ENCODE data around the gene SCTR.

Gene SCTR

DNA sequence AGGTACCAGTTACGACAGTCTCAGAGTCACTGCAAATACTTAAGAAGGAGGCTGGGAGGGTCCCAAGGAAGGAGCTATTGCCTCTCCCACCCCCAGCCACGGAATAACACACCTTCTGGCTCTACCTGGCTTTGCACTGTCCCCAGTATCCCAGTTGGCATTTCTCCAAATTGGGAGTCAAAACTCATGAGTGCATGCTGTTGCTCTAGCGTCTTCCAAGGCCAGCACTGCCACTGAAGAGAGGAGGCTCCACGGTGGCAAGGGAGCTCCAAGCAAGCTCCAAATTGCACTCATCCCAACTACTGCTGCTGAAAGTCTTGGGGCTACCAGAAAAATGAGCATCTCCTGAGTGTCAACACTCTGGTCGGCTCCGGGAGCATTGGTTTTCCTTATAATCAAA lies 1.6 kb downstream of the SCTR start:
- no peak for DNase-seq

- no peak for DNase-seq
Measured at GRCh38 chr2:119521433-119522050, 2.7 kb downstream of the SCTR start.

DNA sequence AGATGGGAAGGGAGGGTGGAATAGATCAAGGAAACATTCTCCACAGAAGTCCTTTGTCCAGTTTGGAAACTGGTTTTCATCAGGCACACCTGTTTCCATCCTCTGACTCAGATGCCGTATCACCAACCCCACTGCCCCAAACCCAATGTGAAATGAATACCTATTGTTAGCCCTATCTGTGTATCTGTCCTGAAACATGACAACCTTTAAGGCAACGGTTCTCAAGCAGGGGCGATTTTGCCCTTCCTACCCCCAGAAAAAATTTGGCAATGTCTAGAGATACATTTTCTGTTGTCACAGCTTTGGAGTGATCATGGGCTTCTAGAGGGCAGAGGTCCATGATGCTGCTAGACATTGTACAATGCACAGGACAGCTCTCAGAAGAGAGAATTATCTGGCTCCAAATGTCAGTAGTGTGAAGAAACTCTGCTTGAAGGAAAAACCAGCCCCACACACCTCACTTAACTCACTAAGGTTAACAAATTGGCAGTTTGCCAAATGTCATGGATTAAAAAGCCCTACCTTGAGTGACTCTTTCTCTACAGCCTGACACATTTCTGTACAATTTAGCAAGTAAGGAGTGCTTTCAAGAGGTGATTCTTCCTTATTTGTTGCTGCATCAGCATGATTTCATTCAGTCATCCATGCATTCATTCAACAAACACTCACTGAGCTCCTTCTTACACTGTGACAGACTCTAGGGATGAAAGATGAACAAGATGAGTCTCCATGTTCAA lies 3.4 kb downstream of the SCTR start:
- DNase-seq: no peak

DNA sequence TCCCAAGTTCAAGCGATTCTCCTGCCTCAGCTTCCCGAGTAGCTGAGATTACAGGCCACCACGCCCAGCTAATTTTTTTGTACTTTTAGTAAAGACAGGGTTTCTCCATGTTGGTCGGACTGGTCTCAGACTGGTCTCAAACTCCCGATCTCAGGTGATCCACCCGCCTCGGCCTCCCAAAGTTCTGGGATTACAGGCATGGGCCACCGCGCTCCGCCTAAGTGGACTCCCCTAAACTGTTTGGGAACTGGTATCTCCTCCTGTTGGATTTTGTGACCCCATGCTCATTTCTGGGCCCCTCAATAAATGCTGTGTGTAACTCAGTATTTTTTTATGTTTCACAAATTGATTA lies 5.2 kb downstream of the SCTR start:
- no peak for DNase-seq

DNA sequence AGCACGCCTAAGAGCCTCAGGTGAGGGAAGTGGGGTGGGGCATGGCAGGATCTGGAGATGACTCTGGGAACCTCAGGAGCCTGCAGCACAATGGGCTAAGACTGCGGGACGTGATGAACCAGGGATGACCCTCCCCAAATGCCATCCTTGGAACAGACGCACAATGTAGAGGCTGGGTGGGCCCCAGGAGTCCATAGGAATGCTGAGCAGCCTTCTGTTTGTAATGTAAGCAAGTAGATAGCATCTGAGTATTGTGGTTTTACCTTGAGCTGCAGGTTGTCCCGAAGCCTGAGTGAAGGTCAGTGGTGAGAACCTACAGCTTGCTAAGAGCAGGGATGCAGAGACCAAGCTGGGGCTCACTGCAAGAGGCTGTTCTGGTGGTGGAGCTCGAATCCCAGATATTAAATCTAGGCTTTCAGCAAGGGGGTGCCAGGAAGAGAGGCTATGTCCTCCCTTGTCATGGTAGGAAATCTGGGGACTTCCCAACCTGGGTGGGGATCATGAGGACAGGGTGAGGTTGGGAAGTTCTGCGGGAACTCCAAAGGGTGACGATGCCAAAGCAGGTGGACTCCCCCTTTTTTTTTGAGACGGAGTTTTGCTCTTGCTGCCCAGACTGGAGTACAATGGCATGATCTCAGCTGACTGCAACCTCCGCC lies 5.8 kb downstream of the SCTR start:
- no peak for DNase-seq

DNA sequence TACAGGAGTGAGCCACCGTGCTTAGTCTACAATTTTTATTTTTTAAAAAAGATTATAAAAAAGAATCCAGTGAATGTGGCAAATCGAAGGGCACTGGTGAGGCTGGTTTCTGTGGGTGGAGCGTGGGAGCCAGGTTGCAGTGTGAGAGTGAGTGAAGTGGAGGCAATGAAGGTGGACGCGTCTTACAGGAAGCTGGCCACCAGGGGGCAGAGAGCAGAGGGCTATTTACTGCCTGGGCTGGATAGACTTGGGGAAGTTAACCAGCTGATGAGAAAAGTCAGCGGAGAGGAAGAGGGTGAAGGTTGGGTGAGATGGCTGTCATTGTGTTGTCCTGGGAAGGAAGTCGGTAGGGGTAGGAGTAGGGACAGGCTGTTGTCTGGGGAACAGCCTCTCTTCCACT lies 6.8 kb downstream of the SCTR start:
- DNase-seq: no peak

- no peak for DNase-seq
Measured at GRCh38 chr2:119516121-119516520, 8.2 kb downstream of the SCTR start.

- DNase-seq: no peak
Measured at GRCh38 chr2:119513832-119514231, 10.5 kb downstream of the SCTR start.

DNA sequence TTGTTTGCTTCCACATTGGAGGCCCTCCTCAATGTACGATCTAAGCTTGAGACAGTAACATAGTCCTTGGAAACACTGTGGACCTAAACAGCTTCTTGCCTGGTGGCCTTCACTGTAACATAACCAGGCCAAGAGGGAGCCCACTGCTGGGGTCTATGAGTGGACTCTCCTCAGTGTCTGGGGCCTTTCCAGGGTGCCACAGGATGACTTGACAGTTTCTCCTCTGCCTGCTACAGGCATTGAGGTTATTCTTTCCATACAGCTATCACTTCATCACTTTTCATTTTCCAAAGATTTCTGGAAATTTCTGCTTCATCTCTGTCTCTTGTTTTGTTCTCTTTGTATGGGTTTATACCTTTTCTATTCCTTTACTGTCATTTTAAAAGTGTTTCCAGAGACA lies 11.3 kb downstream of the SCTR start:
- DNase-seq: no peak

DNA sequence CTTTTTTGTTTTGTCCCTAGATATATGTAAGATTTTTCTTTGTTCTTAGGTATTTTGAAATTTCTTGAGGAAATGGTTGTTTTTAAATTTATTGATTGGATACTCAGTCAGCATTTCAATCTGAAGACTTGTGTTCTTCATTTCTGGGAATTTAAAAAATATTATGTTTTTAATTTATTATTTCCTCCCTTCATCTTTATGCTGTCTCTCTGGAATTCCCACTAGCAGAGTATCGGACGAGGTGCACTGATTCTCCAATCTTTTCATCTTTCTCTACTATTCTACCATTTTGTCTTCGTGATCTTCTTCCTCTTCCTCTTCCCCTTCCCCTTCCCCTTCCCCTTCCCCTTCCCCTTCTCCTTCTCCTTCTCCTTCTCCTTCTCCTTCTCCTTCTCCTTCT lies 12.3 kb downstream of the SCTR start:
- DNase-seq: no peak

DNA sequence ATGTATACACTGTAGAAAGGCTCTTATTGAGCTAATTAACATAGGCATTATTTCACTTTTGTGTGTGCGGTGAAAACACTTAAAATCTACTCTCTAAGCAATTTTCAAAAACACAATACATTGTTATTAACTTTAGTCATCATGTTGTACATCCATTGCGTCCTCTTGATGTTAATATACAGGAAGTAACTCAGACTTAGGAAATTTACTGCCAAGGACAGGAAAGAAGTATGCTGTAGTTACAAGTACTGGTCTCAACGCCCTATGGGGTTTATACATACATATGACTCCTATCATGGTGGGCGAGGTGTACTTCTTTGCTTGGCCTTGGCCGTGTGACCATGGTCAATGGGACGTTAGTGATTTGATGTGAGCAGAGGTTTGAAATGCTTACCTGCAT lies 15.5 kb downstream of the SCTR start:
- DNase-seq: no peak

DNA sequence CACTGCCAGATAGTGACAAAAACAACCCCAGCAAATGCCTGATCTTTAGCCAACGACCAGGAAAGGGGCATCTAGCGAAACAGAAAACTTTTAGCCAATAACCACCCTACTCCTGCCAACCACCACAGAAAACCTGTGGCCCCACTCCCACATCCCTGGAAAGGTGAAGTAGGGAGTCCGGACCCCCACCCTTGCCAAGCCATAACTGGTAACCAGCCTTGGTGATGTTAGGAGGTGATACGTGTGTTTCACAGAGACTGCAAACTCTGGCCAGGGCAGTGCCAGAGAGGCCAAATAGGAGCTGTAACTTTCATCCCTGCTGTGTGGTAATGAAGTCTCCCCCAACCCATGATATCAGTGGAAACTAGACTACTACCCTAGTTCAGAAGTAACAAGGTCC lies 27.6 kb downstream of the SCTR start:
- no peak for DNase-seq

GRCh38 chr2:119495948-119496347 lies 28.3 kb downstream of the SCTR start:
- no peak for DNase-seq

GRCh38 chr2:119494163-119494790 lies 30.0 kb downstream of the SCTR start:
- no peak for DNase-seq

DNA sequence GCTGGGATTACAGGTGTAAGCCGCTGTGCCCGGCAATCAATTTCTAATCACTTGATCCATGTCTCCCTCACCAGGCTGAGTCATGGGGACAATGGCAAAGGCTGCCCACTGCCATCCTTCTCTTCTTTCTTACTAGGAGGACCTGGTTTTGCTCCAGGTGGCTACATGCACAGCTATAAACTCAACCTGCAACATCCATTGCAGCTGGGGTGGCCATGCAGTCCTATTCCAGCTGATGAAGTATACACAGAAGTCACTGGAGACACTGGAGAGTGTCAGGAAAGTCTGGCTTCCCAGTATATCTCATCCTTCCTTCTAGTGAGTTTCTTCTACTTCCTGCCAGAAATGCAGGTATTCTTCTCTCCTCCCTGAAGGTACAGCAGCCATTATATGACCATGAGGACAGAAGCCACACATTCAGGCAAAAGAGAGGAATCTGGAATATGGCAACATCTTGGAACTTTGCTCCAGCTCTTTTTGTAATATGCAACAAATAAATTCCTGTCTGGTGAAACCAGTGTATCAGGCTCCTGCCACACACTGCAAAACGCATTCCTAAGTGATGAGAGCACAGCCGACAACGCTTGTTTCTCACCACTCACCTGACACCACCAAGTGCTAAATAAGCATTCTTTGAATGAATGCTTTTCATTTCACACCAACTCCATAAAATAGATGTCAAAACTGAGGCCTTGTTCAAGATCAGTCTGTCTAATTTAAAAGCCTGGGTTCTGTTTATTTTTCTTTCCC lies 32.3 kb downstream of the SCTR start:
- no peak for DNase-seq

DNA sequence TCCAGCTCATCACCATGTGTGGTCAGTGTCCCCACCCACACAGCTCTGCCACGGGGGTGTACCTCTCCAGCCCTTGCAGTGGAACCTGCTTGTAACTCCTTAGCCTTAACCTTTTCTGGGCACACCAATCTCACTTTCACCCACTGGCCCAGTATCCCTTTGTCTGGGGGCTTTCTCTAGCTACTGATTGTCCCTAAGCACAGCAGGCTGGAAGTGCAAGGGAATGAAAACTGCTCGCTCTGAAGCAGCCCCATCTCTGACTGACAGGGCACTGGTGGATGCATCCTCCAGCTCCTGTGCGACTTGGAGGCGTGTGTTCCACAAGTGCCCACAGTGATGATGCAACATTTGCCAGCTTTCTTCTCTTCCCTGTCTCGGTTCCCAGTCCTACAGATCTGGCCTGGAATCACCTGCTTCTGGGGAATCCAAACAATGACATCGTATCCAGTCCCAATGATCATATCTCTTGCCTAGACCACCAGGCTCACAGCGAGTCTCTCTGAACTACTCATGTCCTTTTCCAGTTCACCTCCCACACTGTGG lies 33.6 kb downstream of the SCTR start:
- no peak for DNase-seq

- DNase-seq: no peak
Measured at GRCh38 chr2:119490106-119490505, 34.2 kb downstream of the SCTR start.

DNA sequence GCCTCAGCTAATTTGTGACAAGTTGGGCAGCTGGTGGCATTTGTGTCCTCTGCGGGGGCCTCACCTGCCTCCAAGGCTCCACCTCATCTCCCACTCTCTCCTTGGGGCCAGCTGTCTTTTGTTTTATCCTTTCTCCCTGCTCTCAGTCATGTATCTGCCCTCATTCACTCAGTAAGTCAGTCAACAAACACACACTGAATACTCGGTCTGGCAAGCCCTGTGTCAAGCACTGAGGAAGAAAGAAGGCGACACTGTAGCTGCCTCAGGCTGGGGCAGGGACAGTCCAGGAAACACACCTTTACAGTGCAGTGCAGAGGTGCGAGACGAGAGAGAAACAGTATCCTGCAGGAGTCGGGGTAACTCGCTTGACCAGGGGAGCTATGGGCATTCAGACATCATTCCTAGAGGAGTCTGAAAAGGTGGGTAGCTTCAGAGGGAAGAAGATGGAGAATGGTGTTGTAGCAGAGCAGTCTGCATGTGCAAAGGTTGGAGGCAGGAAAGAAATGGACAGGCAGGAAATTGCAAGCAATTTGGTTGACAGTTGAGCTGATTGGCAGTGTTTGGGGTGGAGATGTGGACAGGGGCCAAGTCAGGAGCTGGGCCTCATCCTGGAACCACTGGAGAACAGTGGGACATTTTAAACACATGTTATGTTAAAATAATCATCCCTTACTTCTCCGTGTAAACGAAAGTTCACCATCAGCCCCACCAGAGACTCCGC lies 34.9 kb downstream of the SCTR start:
- no peak for DNase-seq

DNA sequence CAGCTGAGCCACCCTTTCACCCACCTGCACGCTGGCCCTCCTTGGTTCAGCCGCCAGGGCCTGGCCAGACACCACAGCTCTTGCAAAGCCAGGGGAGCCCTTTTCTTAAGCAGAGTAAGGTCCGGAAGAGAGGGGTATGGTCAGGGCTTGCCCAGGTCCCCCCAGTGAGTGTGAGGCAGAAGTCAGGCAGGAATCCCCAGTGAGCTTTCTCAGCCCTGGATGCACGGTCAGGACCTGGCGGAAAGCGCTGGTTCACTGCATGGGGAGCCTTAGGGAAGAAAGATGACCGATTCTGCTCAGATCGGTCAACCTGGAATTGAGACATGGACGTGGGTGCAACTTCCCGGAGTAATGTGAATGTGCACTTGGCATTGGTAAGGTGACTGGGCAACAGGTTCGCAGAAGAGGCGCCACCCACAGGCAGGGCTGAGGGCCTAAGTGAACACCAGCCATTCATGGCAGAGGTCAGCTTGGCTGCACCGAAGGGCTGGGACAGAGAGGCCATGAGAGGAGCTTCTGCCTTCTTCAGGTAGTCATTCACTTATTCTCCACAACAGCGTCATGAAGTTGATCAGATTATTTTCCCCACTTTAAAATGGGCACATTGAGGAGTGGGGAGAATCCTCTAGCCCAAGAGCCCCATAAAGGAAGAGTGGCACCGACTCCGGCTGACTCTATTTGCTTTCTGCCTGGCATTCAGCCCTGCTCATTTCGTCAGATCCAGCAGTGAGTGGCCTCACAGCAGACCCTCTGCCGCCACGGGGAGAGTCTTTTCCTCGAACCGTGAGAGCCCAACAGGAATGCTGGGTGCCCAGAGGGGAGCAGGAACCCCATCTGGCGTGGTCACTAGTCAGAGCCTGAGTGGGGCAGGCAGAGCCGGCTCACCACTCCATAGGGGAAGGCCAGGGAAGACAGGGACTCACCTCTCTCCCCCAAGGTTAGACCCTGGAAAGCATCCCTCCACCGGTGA lies 35.8 kb downstream of the SCTR start:
- no peak for DNase-seq

- no peak for DNase-seq
Measured at GRCh38 chr2:119487434-119488244, 36.6 kb downstream of the SCTR start.

Measured in NCI-H748 treated with DMSO at 0.1 percent for 48 hours (cell line).